ENCODE data around the gene MYH6. TPM values are rescaled to one million over a fixed set of nuclear protein-coding genes. Genes with fewer than 3 reads are reported as not detected.

The MYH6 gene
- total RNA-seq, 1 experiment from 2014 or later, result 0.07 TPM

GRCh38 chr14:23389396-23389795 lies 18.7 kb downstream of the MYH6 start:
- no peaks in the 10 kb centered on the region for H3K23me2 ChIP-seq (ENCODE audit: insufficient read length, low read depth, low read length, poor library complexity, severe bottlenecking)
- no peaks in the 10 kb centered on the region for H3K9me3 ChIP-seq (ENCODE audit: control insufficient read depth, low read depth, low read length)
- no peak overlapping the region; a peak in 1 of 5 replicates for H3K4me3 Mint-ChIP-seq
- DNase-seq, result no peak
- H4K8ac ChIP-seq (replicated peaks; ENCODE audit: insufficient read length, low read depth, low read length), result no peak overlapping the region
- H3K9ac ChIP-seq (ENCODE audit: extremely low read depth, insufficient read length, low read length), result no peak overlapping the region
- H3K4ac ChIP-seq (ENCODE audit: low read depth, low read length), result no peak overlapping the region
- H3K4me1 ChIP-seq (ENCODE audit: insufficient read depth, low read length), result peaks cover 3% of the 10 kb centered on the region; the same call in 1 of the 2 replicates
- TF ChIP-seq CTCF (conservative IDR thresholded peaks at IDR 0.05), result no peak
- H2AK5ac ChIP-seq (ENCODE audit: insufficient read length, low read length), result no peak overlapping the region
- H4K5ac ChIP-seq (ENCODE audit: insufficient read length, low read depth, low read length), result no peak overlapping the region
- H3K14ac ChIP-seq (ENCODE audit: insufficient read depth, low read length), result no peak overlapping the region; the same call in 1 of the 2 replicates
- no peak overlapping the region for H3K56ac ChIP-seq (ENCODE audit: insufficient read length, low read depth, low read length)
- no peak overlapping the region for H3K18ac ChIP-seq (ENCODE audit: insufficient read length, low read depth, low read length)
- H4K20me1 ChIP-seq (ENCODE audit: control insufficient read depth, insufficient read depth, insufficient read length), result no peaks in the 10 kb centered on the region
- peaks cover 51% of the 10 kb centered on the region for H3K27me3 Mint-ChIP-seq (ENCODE audit: low read depth)
- no peak overlapping the region for H2BK12ac ChIP-seq (ENCODE audit: insufficient read length, low read depth, low read length)
- no peak overlapping the region for H3K27ac ChIP-seq (ENCODE audit: insufficient read length, low read depth, low read length)
- H3K79me1 ChIP-seq (ENCODE audit: insufficient read depth, low read depth, low read length, poor library complexity, severe bottlenecking), result no peaks in the 10 kb centered on the region
- no peak overlapping the region for H3K23ac ChIP-seq (ENCODE audit: insufficient read length, low read depth, low read length)
- peaks cover 16 to 17% of the 10 kb centered on the region in 2 experiments for H3K4me1 Mint-ChIP-seq
- no peak overlapping the region for H4K91ac ChIP-seq (ENCODE audit: insufficient read length, low read depth, low read length)
- no peaks in the 10 kb centered on the region; a peak in 1 of 7 replicates for H3K36me3 Mint-ChIP-seq (ENCODE audit: insufficient read depth in 1 of 3, low read depth in 3 of 3)
- no peak overlapping the region for H3K4me2 ChIP-seq (ENCODE audit: insufficient read depth, insufficient read length, low read length)
- H3K27me3 ChIP-seq (ENCODE audit: insufficient read depth, low read length), result no peaks in the 10 kb centered on the region
- H3K27ac Mint-ChIP-seq, result peak overlapping the region in 1 of 3 experiments; percentile 73; a peak in 2 of 7 replicates
- H2BK20ac ChIP-seq (ENCODE audit: low read depth, low read length, poor library complexity, severe bottlenecking), result no peak overlapping the region
- no CpG with 5 or more reads among the region's 12 CpGs for WGBS (ENCODE audit: extremely low coverage, insufficient read length, low lambda C conversion rate)
- no peaks in the 10 kb centered on the region for H3K79me2 ChIP-seq (ENCODE audit: insufficient read depth, low read length)
- H2BK15ac ChIP-seq (ENCODE audit: low read depth, low read length), result no peak overlapping the region
- H2BK120ac ChIP-seq (ENCODE audit: low read depth, low read length, poor library complexity, severe bottlenecking), result no peak overlapping the region
- no peak overlapping the region for H2BK5ac ChIP-seq (ENCODE audit: insufficient read length, low read length)
- H3K9me3 Mint-ChIP-seq, result 0 out of 5 replicates have a peak, but pooled peaks cover 0 to 3% of the 10 kb centered on the region in 2 experiments
- no peak overlapping the region for H2AFZ ChIP-seq (ENCODE audit: low read length)
- H3T11ph ChIP-seq (ENCODE audit: low read length), result no peak overlapping the region
